HG03521 (cell line): Measurements from ENCODE around the gene INPP5A.
"Not testable (repeated sequence)": the region's sequence is repeated elsewhere in the genome, so short reads cannot be mapped to it uniquely, and the experiment has no call there.

Experiments
- ATAC-seq: cut with Tn5 transposase; IDR thresholded peaks from one replicate; pipeline ENCODE4 v1.9.1; 2021; ENCODE audit warnings: mild to moderate bottlenecking, moderate library complexity; ENCODE audit not compliant: unreplicated experiment

The INPP5A gene

DNA sequence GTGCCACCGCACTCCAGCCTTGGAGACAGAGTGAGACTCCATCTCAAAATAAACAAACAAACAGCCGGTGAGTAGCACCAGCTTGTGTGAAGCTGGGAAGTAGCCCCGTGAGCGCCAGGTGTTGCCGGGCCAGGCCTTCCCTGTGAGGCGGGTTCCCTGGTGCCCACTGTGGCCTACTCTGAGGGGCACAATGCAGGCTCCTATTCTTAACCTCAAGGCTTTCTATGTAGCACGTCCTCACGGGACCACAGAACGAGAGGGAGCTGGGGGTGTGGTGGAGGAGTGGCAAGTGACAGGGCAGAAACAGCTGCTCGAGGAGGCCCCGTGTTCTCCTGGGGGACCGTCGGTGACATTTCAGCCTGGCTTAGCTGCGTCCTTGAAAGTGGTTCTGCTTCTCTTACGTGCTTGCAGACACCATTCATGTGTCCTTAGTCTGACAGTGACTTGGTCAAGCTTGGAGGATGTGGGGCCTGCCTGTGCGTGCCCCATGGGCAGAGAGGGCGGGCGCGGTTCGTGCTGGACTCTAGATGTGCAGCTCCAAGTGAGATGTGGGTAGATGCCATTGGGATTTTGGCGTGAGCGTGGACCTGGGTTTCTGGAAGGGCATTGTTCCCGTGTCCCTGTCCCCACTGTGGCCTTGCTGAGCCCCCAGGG lies 131.7 kb downstream of the INPP5A start:
- ATAC-seq, result no peak

GRCh38 chr10:132670546-132671227 lies 133.1 kb downstream of the INPP5A start:
- no peak for ATAC-seq

- no peak for ATAC-seq
Measured at GRCh38 chr10:132671228-132672154, 133.9 kb downstream of the INPP5A start.

GRCh38 chr10:132673746-132674145 lies 136.2 kb downstream of the INPP5A start:
- ATAC-seq, result not testable (repeated sequence)

DNA sequence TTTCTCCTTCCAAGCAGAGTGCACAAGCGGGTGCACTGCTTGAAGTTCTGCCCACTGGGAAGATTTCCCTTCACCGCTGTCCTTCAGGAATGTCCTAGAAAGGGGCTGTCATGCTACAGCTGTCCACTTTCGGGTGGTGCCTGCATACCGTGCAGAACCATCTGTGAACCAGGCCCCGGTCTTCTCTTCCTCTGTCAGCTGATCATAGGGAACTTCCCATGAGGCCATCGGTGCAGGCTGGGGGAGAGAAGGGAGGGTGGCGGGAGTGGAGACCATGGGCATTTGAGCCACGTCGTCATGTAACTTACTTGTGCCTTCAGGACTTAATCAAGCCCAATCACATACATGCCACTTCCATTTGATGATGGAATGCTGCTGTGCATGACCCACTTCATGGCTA lies 136.7 kb downstream of the INPP5A start:
- ATAC-seq, result no peak

- ATAC-seq, result no peak
Measured at GRCh38 chr10:132675031-132675740, 137.6 kb downstream of the INPP5A start.

DNA sequence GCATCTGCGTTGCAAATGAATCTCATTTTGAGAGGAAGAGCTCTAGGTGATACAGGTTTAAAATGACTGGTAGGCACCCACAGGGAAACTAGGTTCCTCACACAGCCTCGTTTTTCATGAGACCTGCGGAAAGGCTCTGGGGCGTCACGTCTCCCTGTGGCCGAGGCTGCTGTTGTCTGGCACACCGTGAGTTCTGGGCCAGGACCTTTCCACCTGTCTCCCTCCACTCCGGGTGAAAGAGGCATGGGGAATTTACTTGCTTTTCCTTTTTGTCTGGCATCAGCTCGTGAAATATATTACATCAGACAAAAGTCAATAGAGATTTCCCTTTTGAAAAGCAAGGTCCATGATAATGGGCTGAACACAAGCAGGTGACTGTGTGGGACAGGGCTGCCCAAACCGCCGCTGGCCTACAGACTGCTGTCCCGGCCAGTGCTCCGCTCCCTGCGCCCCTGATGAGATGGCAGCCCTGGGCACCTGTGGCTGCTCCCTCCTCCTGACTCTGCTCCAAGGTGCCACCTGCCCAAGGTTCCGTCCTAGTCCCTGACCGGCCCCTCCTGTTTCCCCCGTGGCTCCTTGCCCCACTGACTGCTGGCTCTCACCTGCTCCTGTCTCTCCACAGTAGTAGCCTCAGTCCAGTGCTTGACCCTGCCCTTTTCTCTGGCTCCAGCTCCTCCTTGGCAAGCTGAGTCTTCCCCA lies 138.8 kb downstream of the INPP5A start:
- ATAC-seq, result no peak

GRCh38 chr10:132677096-132677472 lies 139.5 kb downstream of the INPP5A start:
- no peak for ATAC-seq

GRCh38 chr10:132677473-132678227 lies 140.1 kb downstream of the INPP5A start:
- no peak for ATAC-seq

- ATAC-seq, result no peak
Measured at GRCh38 chr10:132678436-132679216, 141.0 kb downstream of the INPP5A start.

GRCh38 chr10:132679217-132679595 lies 141.6 kb downstream of the INPP5A start:
- no peak for ATAC-seq

DNA sequence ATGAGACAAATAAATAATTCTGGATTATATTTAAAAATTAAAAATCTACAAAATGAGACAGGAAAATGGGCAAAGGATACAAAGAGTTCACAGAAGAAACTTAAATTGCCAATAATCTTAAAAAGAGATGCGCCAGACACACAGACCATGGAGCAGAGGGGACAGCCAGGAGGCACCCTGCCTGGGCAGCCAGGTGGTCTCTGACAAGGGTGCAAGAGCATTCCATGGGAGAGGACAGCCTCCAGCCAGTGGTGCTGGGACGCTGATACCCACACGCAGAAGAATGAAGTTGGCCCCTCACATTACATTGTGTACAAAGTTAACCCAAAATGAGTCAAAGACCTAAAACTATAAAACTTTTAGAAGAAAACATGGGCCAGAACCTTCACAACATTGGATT lies 142.1 kb downstream of the INPP5A start:
- no peak for ATAC-seq

DNA sequence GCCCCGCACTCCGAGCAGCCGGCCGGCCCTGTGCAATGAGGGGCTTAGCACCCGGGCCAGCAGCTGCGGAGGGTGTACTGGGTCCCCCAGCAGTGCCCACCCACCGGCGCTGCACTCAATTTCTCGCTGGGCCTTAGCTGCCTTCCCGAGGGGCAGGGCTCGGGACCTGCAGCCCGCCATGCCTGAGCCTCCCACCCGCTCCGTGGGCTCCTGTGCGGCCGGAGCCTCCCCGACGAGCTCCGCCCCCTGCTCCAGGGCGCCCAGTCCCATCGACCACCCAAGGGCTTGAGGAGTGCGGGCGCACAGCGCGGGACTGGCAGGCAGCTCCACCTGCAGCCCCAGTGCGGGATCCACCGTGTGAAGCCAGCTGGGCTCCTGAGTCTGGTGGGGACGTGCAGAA lies 143.2 kb downstream of the INPP5A start:
- ATAC-seq, result not testable (repeated sequence)

GRCh38 chr10:132681858-132682755 lies 144.5 kb downstream of the INPP5A start:
- no peak for ATAC-seq

DNA sequence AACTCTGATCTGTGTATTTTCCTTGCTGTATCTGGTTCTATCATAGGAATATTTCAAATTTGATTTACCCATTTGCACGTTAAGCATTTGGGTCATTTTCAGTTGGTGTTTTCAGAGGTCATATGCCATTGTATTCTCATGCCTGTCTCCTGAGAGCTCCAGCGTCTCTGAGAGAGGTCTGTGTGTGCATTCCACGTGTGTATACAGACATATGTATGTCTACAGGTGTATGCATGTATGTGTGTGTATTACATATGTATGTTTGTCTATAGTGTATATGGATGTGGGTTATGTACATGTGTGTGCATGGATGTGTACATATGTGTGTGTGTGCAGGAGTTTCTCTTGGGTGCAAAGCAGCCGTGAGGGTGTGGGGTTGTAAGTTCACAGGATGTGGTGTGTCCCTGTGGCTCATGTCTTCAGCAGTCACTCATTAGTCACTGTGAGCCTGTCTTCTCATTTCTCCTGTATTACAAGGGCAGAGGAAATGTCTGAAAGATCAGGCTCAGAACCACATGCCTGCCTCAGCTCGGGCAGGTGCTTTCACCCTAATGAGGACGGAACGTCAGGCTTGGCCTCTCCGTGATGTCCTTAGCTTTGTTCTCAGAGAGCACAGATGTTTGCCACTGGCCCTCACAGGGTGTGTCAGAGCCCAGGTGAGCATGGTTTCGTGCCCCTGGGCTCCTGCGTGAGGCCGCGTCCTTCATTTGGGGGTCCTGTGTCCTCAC lies 146.7 kb downstream of the INPP5A start:
- ATAC-seq, result no peak

DNA sequence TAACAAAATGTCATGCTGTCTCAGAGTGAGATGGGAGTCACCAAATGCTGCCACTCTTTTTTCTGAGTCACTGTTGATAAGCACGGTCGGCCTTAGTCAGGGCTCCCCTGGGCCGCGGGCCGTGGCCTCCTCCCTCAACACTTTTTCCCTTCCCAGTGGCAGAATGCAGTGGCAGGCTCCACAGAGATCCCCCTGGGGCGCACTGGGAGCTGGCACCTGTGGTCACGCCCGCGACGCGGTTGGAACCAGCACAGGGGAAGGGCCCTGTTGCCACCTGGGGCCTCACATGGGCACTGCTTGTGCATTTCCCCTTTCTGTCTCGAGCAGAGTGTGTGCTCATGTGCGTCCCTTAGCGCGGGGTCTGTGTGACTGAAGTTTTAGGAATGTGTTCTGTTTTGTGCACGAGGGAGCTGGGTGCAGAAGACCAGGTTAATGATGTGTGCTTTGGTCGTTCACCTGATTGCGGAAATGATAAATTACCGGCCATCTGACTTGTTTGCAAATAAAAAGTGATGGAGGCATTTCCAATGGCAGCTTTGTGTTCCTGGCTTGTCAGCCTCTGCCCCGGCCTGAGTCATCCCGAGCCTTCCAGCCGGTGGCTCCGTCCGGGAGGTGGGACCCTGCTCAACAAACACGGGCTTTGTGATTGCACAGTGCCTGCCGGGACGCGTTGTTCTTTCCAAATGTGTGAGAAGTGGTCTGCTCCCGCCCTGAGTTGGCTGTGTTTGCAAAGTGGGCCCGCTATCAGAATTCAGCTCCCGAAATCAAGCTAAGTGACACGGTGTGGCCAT lies 147.7 kb downstream of the INPP5A start:
- no peak for ATAC-seq
